HG02588 (cell line): Measurements from ENCODE around the gene TJP1.
"Not testable (repeated sequence)": the region's sequence is repeated elsewhere in the genome, so short reads cannot be mapped to it uniquely, and the experiment has no call there.

Experiments
- ATAC-seq: cut with Tn5 transposase; IDR thresholded peaks from one replicate; pipeline ENCODE4 v1.9.1; 2021; ENCODE audit warnings: mild to moderate bottlenecking, moderate library complexity; ENCODE audit not compliant: unreplicated experiment

The TJP1 gene

DNA sequence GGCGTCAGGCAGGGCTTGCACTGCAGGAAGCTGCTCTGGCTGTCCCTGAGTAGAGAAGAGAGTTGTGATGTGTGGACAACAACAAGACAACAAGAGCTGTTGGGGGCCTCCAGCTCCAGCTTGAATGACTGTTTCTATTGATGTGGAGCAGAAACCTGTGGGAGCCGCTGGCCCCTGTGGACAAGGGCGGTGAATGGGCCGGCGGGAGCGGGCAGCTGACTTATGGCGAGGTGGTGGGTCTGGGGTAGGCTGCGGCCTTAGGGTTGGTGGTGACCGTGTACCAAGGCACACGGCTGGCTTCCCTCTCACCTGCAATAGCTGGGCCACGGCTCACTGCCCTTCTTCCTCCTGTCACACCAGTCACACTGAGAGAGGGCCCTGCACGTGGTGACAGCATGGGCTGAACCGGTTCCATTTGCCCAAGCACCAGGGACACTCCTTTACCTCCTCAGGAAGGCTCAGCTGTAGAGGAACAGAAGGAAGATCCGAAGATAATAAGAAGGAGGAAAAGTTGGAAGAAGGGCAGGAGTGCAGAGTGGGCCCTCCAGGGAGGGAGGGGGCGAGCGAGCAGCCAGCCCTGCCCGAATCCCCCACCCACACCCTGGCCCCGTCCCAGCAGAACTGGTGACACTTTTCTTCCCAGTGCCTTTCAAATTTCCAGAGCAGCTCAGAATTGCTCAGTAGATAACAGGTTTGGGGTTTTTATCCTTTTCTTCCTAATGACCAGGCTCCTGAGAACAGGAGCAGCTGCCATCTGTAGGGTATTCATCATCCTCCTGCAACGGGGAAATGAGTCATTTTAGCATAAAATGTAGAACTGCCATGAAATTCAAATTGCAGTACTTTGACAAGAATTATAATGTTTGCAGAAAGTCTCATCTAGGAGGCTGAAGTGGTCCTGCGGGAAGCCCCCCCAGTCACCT is 136.9 kb downstream of the TJP1 start:
- ATAC-seq, result no peak

DNA sequence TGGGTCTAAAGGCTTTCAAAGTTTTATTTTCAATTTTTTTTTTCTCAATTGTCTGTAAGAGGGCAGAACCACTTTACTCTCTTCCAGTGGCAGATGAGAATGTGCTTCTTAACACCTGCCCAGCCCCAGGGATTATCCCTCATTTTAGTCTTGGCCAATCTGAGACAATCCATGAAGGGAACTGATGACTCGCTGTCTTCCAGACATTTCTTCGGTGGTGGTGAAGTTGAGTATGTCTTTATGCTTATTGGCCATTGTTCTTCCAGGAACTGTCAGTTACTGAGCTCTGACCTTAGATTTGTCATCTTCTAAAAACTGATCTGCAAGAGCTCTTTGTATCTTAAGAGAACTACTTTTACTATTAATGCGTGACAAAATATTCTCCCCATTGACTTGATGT is 139.5 kb downstream of the TJP1 start:
- no peak for ATAC-seq

DNA sequence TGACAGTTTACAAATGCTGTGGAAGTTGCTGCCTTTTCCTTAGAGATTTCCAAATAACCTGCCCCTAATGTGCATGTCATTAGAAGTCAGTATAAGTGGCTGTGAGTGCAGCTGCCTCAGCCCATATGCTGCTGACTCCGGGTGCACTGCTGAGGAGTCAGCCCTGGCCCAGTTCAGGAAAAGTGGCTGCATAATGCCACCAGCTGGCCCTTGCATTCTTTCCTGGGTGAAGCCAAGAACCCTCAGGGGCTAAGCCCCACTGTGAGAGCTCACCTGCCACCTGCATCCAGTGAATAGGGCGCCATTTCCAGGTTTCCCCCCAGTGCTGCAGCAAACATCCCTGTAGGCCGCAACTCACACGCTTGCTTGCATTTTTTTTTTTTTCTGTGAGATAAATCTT is 139.9 kb downstream of the TJP1 start:
- no peak for ATAC-seq

DNA sequence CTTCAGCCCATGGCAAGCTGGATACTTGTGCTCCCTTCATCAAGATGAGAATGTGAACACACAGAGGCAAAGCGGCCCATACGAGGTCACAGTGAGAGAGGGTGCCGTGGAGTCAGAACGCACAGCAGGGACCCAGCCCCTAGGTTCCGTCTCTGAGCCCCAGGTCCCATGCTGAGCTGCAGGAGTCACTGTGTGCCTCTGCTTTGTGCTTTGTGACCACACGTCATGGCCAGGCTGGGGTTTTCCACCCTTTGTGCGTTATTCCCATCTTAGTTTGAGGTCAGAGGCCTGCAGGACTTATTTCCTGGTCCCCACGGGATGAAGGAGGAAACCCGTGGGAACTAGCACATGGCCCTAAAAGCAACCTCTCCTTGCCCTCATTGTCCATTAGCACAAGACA is 140.3 kb downstream of the TJP1 start:
- ATAC-seq, result no peak

DNA sequence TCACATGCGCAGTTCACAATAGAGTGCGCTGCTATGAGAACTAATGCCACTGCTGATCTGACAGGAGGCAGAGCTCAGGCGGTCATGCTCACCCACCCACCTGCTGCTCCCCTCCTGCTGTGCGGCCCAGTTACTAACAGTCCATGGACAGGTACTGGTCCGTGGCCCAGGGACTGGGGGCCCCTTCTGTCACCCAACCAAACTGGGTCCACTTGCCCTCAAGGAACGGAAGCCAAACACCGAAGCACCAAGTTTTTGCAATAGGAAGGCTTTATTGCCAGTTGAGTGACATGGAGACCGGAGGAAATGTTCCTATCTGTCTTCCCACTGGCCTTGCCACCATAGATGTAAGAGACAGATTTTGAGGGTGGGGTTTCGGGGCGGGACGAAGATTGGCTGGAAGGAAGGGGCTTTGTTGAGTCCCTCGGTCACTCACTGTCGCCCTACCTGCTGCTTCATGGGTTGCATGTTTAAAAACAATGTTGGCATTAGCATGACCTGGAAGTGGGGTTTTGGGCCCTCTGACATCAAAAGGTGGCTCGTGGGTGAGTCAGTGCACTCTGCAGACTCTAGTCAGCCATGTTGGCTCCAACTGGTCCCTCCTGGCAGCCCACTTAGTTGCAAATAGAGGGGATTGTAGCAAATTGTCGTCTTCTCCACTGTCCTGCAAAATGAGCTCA is 141.0 kb downstream of the TJP1 start:
- ATAC-seq, result no peak

DNA sequence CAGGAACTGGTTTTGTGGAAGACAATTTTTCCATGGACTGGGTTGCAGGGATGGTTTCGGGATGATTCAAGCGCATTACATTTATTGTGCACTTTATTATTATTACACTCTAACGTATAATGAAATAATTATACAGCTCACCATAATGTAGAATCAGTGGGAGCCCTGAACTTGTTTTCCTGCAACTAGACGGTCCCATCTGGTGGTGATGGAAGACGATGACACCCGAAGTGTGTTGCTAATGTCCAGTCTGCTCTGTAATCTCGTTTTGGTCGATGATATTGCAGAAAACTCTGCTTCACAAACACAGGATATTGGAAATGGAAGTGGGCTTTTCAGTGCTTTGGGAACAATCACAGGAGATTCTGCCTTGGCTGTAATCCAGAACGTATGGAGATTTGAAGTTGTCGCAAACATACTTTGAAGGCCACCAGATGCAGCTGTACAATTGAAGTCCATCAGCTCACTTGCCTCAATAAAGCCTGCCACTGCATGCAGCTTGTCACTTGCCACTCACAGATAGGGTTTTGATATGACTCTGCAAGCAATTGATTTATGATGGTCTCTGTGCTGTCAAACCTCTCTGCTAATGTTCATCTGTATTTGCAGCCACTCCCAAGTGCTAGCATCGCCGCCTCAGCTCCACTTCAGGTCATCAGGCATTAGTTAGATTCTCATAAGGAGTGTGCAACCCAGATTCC is 141.7 kb downstream of the TJP1 start:
- no peak for ATAC-seq

DNA sequence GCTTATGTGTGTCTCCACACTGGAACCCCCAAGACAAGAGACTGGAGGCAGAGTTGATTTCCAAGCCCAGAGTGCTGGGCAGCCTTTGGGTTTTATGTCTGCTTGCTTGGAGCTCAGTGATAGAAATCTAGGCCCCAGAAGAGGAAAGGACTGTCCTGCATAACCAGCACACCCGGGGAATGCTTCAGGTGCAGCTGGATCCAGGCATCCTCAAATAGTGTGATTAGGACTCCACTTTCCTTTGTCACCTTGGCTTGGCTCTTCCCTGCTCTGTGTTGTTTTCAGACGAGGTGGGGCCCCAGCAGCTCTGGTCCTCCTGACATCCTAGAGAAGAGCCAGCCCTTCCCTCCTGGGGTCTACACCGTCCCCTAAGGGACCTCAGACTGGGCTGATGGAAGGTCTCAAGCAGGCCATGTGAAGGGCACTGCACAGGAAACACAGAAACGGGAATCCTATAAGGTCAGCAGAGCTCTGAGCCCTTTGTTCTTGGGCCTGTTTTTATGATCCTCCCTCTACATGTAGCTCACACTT is 143.7 kb downstream of the TJP1 start:
- ATAC-seq, result no peak

DNA sequence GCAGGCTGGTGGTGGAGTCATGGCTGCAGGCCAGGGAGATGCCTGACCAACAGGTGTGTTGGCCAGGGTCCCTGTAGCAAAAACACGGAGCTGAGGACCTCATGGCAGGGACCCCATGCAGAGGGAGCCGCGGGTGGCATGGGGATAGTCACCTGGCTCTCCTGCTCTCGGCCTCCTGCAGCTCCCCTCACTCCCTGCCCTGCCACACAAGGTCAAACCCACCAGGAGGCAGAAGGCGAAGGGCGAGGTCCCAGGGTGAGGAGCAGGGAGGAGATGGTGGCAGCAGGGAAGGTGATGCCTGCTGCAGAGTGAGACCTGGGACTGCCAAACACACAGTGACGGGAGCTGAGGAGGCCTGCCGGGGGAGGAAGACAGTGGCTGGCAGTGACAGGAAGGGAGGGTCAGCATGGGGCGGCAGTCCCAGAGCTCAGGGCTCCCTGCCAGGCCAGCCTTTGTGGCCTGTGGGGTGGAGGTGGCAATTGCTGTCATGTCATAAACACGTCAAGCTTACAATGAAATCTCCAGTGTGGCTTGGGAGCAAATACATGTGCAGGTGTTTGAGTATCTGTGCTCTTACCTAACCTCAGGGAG is 144.3 kb downstream of the TJP1 start:
- no peak for ATAC-seq

DNA sequence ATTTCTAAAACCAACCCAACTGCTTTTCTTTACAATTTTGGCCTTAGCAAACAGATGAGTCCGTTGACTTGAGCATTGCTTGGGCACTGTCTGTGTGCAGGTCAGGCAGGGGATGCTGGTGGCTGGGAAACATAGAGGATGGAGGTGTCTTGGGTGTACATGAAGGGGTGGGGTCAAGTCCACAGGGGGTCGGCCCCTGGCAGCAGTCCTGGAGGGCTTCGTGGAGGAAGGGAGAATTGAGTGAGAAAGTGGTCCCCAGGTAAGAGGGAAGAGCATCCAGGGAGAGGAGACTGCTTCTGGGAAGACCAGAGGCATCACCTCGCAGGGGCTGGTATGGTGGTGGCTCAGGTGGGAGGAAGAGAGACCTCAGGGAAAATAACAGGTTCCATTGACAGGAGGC is 144.8 kb downstream of the TJP1 start:
- ATAC-seq, result no peak

DNA sequence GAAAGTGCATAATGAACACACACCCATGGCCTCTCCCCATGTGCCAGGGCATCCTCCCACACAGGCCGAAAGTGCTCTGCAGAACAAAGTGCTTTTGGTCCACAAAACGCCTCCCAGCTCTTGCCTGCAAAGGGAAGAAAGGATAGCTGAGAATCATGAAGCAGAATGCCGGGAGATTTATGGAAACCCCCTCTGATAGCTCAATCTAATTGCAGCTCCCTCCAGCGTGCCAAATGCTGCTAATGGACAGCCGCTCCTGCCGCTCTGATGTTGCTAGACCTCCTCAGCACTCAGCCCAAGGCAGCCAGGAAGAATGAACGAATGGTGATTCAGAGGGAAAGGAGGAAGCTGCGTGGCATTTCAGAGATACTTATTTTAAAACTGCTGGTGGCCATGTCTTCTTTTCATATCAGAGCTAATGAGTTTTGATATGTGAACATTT is 145.3 kb downstream of the TJP1 start:
- ATAC-seq, result no peak

DNA sequence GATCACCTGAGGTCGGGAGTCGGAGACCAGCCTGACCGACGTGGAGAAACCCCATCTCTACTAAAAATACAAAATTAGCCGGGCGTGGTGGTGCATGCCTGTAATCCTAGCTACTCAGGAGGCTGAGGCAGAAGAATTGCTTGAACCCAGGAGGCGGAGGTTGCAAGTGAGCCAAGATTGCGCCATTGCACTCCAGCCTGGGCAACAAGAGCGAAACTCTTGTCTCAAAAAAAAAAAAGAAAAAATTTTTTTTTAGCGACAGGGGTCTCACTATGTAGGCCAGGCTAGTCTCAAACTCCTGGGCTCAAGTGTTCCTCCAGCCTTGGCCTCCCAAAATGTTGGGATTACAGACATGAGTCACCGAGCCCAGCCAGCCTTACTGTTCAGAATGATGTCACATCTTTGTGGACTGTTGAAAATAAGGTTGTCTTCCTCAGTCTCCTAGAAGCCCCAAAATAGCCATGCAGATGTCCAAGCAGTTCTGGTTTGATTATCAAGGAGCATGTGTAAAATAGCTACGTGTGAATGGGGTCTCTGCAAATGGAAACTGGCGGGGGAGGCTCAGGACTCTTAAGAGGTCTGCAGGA is 145.8 kb downstream of the TJP1 start:
- ATAC-seq, result not testable (repeated sequence)

DNA sequence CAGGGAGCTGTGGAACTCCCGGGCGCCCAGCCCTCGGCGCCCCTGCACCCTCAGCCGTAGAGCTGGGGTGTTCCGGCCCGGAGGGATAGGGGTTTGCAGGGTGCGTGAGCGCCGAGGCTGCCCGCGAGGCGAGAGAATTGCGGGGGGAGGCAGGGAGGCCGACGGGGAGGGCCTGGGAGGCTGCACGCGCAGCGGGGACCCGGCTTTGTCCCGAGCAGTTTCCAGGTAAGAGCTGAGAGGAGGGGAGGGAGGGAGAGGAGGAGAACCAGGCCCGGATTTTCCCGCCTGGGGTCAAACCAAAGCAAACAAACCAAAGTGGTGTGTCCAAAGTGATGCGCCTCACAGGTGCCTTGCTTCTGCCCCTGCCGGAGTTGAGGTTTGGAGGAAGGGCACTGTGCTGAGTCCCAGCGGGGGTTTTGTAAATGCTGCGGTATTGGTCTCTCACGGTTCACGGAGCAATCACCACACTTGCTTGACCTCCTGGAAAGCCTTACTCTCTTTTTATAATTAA is 146.4 kb downstream of the TJP1 start:
- ATAC-seq, result no peak

DNA sequence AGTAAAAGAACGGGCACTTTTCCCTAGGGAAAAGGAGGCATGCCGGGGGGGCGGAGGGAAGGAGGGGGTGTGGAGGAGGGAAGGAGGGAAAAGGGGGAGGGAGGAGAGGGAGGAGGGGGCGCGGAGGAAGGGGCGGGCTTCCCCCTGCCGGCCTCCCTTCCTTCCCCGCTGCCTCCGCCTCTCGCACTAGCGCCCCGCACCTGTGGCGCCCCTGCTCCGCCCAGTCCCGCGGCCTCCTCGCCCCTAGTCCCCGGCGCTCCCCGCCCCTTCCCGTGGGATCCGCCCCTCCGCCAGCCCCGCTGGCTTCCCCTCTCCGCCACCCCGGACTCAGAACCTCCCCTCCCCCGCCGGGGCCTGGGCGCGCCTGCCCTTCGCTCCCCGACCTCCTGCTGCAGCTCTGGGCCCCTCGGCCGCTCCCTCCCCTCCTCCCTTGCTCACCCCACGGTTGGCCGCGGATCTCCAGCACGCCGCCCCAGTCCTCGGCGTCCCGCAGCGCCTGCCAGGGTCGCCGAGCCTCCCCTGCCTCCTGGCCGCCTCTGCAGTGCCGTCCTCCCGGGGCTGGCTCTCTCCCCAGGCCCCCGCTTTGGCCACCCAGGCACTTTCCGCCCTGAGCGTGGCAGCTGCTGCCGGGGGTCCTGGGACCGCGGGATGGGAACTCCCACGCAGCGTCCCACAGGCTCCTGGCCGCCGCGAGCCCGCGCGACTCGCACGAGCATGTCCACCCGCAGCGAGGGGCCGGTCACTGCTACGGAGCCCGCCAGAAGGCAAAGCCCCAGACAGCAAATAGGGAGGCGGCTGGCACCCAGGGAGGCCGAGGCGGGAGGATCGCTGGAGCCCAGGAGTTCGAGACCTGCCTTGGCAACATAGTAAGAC is 147.4 kb downstream of the TJP1 start:
- no peak for ATAC-seq

DNA sequence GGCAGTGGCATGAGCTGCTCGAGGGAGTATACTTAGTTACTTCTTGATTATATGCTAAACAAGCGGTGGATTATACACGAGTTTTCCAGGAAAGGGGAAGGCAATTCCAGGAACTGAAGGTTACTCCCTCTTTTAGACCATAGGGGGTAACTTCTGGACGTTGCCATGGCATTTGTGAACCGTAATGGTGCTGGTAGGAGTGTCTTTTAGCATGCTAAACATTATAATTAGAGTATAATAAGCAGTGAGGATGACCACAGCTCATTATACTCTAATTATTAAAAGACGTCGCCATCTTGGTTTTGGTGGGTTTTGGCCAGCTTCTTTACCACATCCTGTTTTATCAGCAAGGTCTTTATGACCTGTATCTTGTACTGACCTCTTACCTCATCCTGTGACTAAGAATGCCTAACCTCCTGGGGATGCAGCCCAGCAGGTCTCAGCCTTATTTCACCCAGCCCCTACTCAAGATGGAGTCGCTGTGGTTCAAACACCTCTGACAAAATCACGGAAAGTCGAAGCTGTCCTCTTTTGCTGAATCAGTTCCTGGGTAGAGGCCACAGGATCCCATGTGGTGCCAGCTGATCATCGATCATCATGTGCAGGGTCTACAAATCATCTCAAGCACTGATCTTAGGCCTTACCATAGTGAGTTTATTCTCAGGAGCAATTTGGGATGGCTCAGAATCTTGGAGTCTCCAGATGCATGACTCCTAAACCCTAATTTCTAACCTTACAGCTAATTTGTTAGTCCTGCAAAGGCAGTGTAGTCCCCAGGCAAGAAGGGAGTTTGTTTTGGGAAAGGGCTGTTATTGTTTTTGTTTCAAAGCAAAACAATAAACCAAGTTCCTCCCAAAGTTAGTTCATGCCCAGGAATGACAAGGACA is 149.1 kb downstream of the TJP1 start:
- no peak for ATAC-seq

DNA sequence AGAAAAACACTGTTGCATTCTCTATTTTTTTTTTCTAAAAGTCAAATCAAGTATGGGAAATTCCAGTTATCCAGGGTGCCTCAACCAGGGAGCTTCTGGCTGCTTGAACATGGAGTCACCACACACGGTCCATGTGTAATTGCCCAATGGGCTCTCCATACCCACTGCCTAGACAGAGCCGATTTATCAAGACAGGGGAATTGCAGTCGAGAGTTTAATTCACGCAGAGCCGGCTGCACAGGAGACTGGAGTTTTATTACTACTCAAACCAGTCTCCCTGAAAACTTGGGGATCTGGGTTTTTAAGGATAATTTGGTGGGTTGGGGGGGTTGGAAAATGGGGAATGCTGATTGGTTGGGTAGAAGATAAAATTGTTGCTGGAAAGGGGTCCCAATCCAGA is 149.8 kb downstream of the TJP1 start:
- ATAC-seq, result no peak

DNA sequence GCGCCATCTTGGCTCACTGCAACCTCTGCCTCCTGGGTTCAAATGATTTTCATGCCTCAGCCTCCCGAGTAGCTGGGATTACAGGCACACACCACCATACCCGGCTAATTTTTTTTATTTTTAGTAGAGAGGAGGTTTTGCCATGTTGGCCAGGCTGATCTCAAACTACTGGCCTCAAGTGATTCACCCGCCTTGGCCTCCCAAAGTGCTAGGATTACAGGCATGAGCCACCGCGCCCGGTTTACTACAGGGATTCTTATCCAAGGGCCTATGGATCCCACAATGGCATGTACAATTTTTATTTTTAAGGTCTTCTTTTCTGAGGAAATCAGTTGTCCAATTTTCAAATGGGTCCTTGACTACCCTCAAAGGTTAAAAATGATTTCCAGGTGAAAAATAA is 150.2 kb downstream of the TJP1 start:
- not testable (repeated sequence) for ATAC-seq

DNA sequence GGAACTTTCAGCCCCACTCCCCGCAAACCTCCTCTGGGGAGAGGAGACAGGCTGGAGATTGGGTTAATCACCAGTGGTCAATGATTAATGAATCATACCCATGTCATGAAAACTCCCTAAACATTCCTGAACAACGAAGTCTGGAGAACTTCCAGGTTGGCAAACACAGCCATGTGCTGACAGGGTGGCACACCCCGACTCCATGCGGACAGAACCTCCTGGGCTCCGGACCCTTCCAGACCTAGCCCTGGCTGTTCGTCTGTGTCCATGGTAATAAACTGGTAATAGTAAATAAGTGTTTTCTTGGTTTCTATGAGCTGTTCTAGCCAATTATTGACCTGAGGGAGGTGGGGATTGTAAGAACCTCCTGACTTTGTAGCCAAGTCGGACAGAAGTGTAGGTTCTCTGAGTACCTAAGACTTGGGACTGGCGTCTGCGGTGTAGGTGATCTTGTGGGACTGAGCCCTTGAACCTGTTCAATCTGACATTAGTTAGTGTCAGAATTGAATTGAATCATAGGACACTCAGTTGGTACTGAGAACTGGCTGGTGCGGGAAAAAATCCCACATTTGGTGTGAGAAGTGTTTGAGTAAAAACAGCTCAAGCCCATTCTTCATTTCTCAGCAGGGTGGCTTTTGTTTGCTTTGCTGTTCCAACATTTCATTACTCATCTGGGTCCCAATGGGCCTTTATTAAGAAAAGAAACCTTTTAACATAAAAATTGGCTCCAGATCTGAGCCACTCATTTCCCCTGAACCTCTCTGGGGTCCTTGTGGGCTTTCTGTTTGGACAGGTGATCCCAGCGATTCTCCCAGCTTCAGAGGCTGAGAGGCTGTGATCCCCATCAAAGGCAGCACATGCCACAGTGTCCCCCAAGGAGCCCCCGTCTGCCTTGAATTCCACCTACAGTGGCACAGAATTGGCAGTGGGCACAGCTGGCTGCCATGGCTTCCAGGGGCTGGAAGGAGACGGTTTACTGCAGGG is 151.0 kb downstream of the TJP1 start:
- ATAC-seq, result no peak
